SK-N-MC (cell line): ENCODE data around the gene CEP83.

Experiments used
- DNase-seq: peaks from one replicate; pipeline ENCODE4 v3.0.0-alpha.2; 2011; ENCODE audit warnings: low read depth, low spot score
- H3K27ac ChIP-seq: fragments of 200-600 bp; sonication (generic); 2 replicates; pipeline ENCODE4 v1.5.1; 2016; ENCODE audit warnings: mixed run types
- H3K36me3 ChIP-seq: fragments of 200-600 bp; sonication (generic); 2 replicates; pipeline ENCODE4 v1.6.1; 2017; ENCODE audit warnings: antibody characterized with exemption, low read length, mixed read lengths; ENCODE audit not compliant: insufficient read depth
- H3K4me3 ChIP-seq: fragments of 200-600 bp; sonication (generic); 2 replicates; pipeline ENCODE4 v1.5.1; 2016
- H3K9ac ChIP-seq: fragments of 200-600 bp; sonication (generic); 2 replicates; pipeline ENCODE4 v1.8.0; 2017; ENCODE audit warnings: mixed run types, mixed read lengths; ENCODE audit not compliant: insufficient read length
- H3K9me3 ChIP-seq: fragments of 200-600 bp; sonication (generic); 2 replicates; pipeline ENCODE4 v1.6.1; 2017; ENCODE audit warnings: low read depth, mild to moderate bottlenecking, antibody characterized with exemption, low read length, moderate library complexity, mixed read lengths
- EZH2 ChIP-seq: fragments of 200-600 bp; sonication (generic); IDR thresholded peaks from one replicate; pipeline ENCODE4 v1.6.1; 2017; ENCODE audit warnings: antibody characterized with exemption
- FOXP2 ChIP-seq: optimal IDR thresholded peaks from 2 replicates; pipeline ENCODE3; 2011; ENCODE audit warnings: mild to moderate bottlenecking, moderate library complexity; ENCODE audit not compliant: insufficient read depth; ENCODE audit errors: extremely low read length, control extremely low read depth
- POLR2AphosphoS5 ChIP-seq: IDR thresholded peaks from 2 replicates; pipeline ENCODE4 v1.6.1; 2012; ENCODE audit warnings: mild to moderate bottlenecking, low read depth, low read length, borderline replicate concordance

Gene CEP83

GRCh38 chr12:94338006-94338794, 121.5 kb downstream of the CEP83 start:
- Histone ChIP-seq H3K36me3 (no peaks in the 10 kb centered on the region), H3K27ac (no peak overlapping the region), H3K9ac (no peak overlapping the region), H3K4me3 (no peak overlapping the region), H3K9me3 (no peaks in the 10 kb centered on the region)
- no peak for TF ChIP-seq FOXP2
- no peak for TF ChIP-seq EZH2
- no peak for TF ChIP-seq POLR2AphosphoS5
- no peak for DNase-seq

- TF ChIP-seq POLR2AphosphoS5 (no peak), EZH2 (no peak), FOXP2 (no peak)
- no peaks in the 10 kb centered on the region for H3K9me3 ChIP-seq
- H3K4me3 ChIP-seq, result no peak overlapping the region
- no peaks in the 10 kb centered on the region for H3K36me3 ChIP-seq
- no peak overlapping the region for H3K9ac ChIP-seq
- no peak for DNase-seq
- no peak overlapping the region for H3K27ac ChIP-seq
Measured at GRCh38 chr12:94336211-94336925, 123.3 kb downstream of the CEP83 start.

- no peaks in the 10 kb centered on the region; the same call in 1 of the 2 replicates for H3K36me3 ChIP-seq
- TF ChIP-seq FOXP2, result no peak
- no peak for TF ChIP-seq EZH2
- no peak for TF ChIP-seq POLR2AphosphoS5
- H3K9ac ChIP-seq, result no peak overlapping the region
- no peak overlapping the region for H3K27ac ChIP-seq
- no peak for DNase-seq
- H3K4me3 ChIP-seq, result no peak overlapping the region
- H3K9me3 ChIP-seq, result no peaks in the 10 kb centered on the region
Measured at GRCh38 chr12:94333396-94333795, 126.3 kb downstream of the CEP83 start.

GRCh38 chr12:94329366-94329765, 130.3 kb downstream of the CEP83 start:
- Histone ChIP-seq H3K4me3 (no peak overlapping the region), H3K27ac (no peak overlapping the region), H3K9ac (no peak overlapping the region), H3K9me3 (no peaks in the 10 kb centered on the region), H3K36me3 (no peaks in the 10 kb centered on the region; the same call in 1 of the 2 replicates)
- TF ChIP-seq EZH2, result no peak
- no peak for DNase-seq

GRCh38 chr12:94327809-94328208, 131.9 kb downstream of the CEP83 start:
- Histone ChIP-seq H3K9ac (no peak overlapping the region), H3K4me3 (no peak overlapping the region), H3K9me3 (no peaks in the 10 kb centered on the region), H3K27ac (no peak overlapping the region), H3K36me3 (peaks cover 12% of the 10 kb centered on the region; the same call in 1 of the 2 replicates)
- TF ChIP-seq FOXP2, result no peak
- no peak for TF ChIP-seq POLR2AphosphoS5
- no peak for TF ChIP-seq EZH2
- DNase-seq, result no peak

- Histone ChIP-seq H3K36me3 (peaks cover 23% of the 10 kb centered on the region; the same call in 1 of the 2 replicates), H3K4me3 (no peak overlapping the region), H3K9me3 (no peaks in the 10 kb centered on the region), H3K27ac (no peak overlapping the region), H3K9ac (no peak overlapping the region)
- DNase-seq, result no peak
- TF ChIP-seq EZH2 (no peak), FOXP2 (no peak), POLR2AphosphoS5 (no peak)
Measured at GRCh38 chr12:94326727-94327126, 132.9 kb downstream of the CEP83 start.

GRCh38 chr12:94326234-94326633, 133.4 kb downstream of the CEP83 start:
- no peak overlapping the region for H3K27ac ChIP-seq
- no peak for DNase-seq
- no peak overlapping the region for H3K9ac ChIP-seq
- H3K9me3 ChIP-seq, result no peaks in the 10 kb centered on the region
- H3K36me3 ChIP-seq, result peaks cover 28% of the 10 kb centered on the region; the same call in 1 of the 2 replicates
- TF ChIP-seq FOXP2, result no peak
- TF ChIP-seq EZH2, result no peak
- no peak for TF ChIP-seq POLR2AphosphoS5
- H3K4me3 ChIP-seq, result no peak overlapping the region

- Histone ChIP-seq H3K36me3 (peaks cover 35% of the 10 kb centered on the region; the same call in 1 of the 2 replicates), H3K9me3 (no peaks in the 10 kb centered on the region), H3K4me3 (no peak overlapping the region), H3K9ac (no peak overlapping the region), H3K27ac (no peak overlapping the region)
- TF ChIP-seq EZH2, result no peak
- no peak for TF ChIP-seq POLR2AphosphoS5
- no peak for TF ChIP-seq FOXP2
- DNase-seq, result no peak
Measured at GRCh38 chr12:94322346-94322745, 137.3 kb downstream of the CEP83 start.
